K562 treated with DMSO at 1 percent for 24 hours (cell line): ENCODE data around the gene TSSK1B. TPM values are rescaled to one million over a fixed set of nuclear protein-coding genes. Genes with fewer than 3 reads are reported as not detected.

Experiments
- total RNA-seq: library from RNA; unstranded; fragments of 300-600 nt; gene quantifications from 2 replicates; pipeline ENCODE4 v1.2.3, GENCODE V29; 2022; ENCODE audit warnings: low read depth; ENCODE audit not compliant: insufficient read depth

The TSSK1B gene
- total RNA-seq = not detected in 2 replicates

GRCh38 chr5:113434889-113435288 lies at the start of gene TSSK1B:
Gene TSSK1B (minus strand): TSS chr5:113434989. CDS start chr5:113434839, 150 bp downstream.

Other genes starting within 250 kb of the TSSK1B start
- gene MCC, start 53.5 kb upstream of the TSSK1B start, total RNA-seq = 0.07 and 0.14 TPM in 2 replicates
- gene YTHDC2, start 78.7 kb upstream of the TSSK1B start, total RNA-seq = 6.1 and 7.5 TPM in 2 replicates